Measurements from ENCODE around the gene RAPGEF6. TPM values are rescaled to one million over a fixed set of nuclear protein-coding genes. Genes with fewer than 3 reads are reported as not detected.
"Not testable (repeated sequence)": the region's sequence is repeated elsewhere in the genome, so short reads cannot be mapped to it uniquely, and the experiment has no call there.

Gene RAPGEF6
- polyA plus RNA-seq, 3 donors from 2014 or later = 9.7 to 17.5 (median 14.5) TPM

DNA sequence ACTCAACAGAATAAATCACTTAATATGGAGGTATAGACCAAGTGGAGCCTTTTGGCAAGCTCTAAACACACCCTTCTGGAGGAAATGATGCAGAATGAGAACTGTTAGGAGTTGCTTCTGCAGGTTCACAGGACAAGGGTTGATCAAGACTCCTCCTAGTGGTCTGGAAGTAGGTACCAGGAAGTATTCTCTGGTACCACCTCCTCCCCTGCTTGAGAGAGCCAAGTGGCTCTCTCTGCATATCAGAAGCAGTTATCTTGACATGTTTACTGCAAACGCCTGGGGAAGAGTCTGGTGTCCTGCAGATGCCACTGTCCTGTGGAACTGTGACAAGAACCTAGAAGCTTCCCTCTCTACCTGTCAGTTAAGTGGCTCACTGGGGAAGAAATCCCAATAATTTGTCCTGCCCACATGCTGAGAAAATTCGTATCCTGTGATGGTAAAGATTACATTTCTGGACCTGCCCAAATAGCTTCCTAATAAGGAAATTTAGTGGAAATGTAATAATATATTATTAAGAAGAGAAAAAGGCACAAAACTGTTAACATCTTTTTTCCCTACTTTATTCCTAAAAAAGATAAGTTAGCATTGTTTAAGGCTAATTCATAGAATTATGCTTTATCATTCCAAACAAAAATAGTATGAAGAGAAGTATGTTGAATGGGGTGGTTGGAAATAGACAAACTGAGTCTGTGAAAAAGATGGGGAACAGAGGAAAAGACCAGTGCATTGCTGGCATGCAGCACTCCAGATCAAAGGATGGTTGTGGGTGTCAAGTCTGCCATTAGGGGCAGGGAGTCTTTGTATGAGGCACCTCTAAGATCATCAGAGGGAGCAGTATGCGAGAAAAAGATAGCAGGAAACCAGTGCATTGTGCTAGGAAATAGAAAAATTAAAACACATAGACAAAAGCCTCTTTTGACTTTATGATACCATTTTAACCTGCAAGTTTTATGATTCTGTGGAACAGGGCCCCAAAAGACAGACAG is 252.3 kb downstream of the RAPGEF6 start:
- Mint-ChIP-seq H3K4me3 (peak overlapping the region; percentile 71 to 77 (median 73)), H3K36me3 (peaks cover 0 to 12% (median 0%) of the 10 kb centered on the region in 3 donors), H3K27me3 (ENCODE audit: low read depth in 3 of 3) (peaks cover 2 to 12% (median 11%) of the 10 kb centered on the region in 3 donors), H3K9me3 (no peaks in the 10 kb centered on the region), H3K4me1 (peaks cover 69 to 84% of the 10 kb centered on the region in 2 donors), H3K27ac (peak overlapping the region; percentile 93 to 99 (median 96))
- DNase-seq = peak; percentile 72 to 78 (median 76)

DNA sequence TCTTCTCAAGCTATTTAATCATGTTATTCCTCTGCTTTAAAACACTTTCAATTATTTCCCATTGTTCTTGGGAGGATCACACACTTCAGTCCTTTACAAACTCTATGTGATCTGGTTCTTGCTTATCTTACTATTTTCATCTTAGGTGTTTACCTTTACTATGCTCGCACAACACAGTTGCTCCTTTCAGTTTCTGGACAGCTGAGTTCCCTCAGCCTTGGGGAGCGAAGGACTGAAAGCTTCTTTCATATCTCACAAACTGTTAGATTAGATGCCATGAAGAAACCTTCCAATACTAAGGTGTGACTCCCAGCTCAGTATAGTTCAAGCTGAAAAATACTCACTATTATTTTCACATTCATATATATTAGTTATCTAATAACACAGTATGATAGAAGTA is 253.3 kb downstream of the RAPGEF6 start:
- DNase-seq = peak; percentile 18 to 22 (median 19)
- peaks cover 0 to 12% (median 0%) of the 10 kb centered on the region in 3 donors for H3K36me3 Mint-ChIP-seq
- H3K9me3 Mint-ChIP-seq = no peaks in the 10 kb centered on the region
- H3K27me3 Mint-ChIP-seq (ENCODE audit: low read depth in 3 of 3) = peaks cover 2 to 11% (median 10%) of the 10 kb centered on the region in 3 donors
- H3K4me3 Mint-ChIP-seq = peak overlapping the region; percentile 71 to 77 (median 73)
- peak overlapping the region; percentile 93 to 99 (median 96) for H3K27ac Mint-ChIP-seq
- peaks cover 70 to 92% of the 10 kb centered on the region in 2 donors for H3K4me1 Mint-ChIP-seq

DNA sequence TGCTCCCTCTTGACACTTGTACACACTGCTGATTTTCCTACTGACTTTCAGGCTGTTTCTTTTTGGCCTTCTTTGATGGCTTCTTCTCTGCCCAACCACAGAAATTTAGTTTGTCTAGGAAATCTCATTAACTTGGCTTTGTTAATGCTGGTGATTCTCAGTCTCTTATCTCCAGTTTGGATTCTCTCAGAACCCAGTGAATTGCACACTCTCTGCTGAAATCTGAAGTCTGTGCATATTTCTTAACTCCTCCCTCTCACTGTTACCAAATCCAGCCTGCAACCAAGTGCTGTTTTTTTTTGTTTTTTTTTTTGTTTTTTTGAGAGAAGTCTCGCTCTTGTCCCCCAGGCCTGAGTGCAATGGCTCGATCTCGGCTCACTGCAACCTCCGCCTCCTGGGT is 254.0 kb downstream of the RAPGEF6 start:
- Mint-ChIP-seq H3K27ac (peak overlapping the region; percentile 93 to 99 (median 96)), H3K4me3 (peak overlapping the region; percentile 53 to 80 (median 77)), H3K4me1 (peaks cover 76 to 99% of the 10 kb centered on the region in 2 donors), H3K9me3 (no peaks in the 10 kb centered on the region), H3K27me3 (ENCODE audit: low read depth in 3 of 3) (peaks cover 2 to 11% (median 10%) of the 10 kb centered on the region in 3 donors), H3K36me3 (peaks cover 0 to 15% (median 0%) of the 10 kb centered on the region in 3 donors)
- DNase-seq = no peak

DNA sequence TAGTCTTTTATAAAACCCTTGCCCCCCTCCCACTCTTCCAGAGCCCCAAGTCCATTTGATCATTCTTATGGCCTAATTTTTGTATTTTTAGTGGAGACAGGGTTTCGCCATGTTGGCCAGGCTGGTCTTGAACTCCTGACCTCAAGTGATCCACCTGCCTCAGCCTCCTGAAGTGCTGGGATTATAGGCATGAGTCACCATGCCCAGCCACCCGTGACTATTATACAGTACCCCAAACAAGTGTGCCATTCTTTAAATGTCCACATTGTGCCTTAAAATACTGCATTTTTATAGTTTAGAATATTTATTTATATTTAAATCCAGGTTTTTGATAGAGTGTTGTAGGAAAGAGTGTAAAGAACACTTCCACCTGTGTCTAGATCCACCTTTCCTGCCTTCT is 254.8 kb downstream of the RAPGEF6 start:
- Mint-ChIP-seq H3K4me3 (peak overlapping the region; percentile 68 to 80 (median 77)), H3K27me3 (ENCODE audit: low read depth in 3 of 3) (peaks cover 2 to 11% (median 8%) of the 10 kb centered on the region in 3 donors), H3K27ac (peak overlapping the region; percentile 95 to 99 (median 98)), H3K4me1 (peaks cover 81 to 99% of the 10 kb centered on the region in 2 donors)
- not testable (repeated sequence) for H3K36me3 Mint-ChIP-seq, H3K9me3 Mint-ChIP-seq, DNase-seq

DNA sequence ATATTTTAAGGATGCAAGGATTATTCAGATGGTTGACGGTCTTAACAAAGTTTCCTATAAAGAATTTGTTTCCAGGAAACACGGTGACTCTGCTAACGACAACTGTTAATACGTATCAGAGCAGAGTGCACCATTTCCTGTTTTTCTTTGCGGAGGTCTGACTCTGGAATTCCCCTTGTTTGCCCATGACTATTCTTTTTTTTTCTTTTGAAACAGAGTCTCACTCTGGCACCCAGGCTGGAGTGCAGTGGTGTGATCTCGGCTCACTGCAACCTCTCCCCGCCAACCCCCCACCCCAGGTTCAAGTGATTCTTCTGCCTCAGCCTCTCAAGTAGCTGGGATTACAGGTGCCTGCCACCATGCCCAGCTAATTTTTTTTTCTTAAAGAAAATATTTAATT is 255.3 kb downstream of the RAPGEF6 start:
- Mint-ChIP-seq H3K4me3 (peak overlapping the region; percentile 58 to 80 (median 65)), H3K36me3 (peaks cover 0 to 6% (median 0%) of the 10 kb centered on the region in 3 donors), H3K4me1 (peaks cover 85 to 99% of the 10 kb centered on the region in 2 donors), H3K9me3 (no peaks in the 10 kb centered on the region), H3K27me3 (ENCODE audit: low read depth in 3 of 3) (peaks cover 2 to 11% (median 8%) of the 10 kb centered on the region in 3 donors), H3K27ac (peak overlapping the region; percentile 95 to 99 (median 98))
- peak; percentile 79 to 81 (median 79) for DNase-seq

DNA sequence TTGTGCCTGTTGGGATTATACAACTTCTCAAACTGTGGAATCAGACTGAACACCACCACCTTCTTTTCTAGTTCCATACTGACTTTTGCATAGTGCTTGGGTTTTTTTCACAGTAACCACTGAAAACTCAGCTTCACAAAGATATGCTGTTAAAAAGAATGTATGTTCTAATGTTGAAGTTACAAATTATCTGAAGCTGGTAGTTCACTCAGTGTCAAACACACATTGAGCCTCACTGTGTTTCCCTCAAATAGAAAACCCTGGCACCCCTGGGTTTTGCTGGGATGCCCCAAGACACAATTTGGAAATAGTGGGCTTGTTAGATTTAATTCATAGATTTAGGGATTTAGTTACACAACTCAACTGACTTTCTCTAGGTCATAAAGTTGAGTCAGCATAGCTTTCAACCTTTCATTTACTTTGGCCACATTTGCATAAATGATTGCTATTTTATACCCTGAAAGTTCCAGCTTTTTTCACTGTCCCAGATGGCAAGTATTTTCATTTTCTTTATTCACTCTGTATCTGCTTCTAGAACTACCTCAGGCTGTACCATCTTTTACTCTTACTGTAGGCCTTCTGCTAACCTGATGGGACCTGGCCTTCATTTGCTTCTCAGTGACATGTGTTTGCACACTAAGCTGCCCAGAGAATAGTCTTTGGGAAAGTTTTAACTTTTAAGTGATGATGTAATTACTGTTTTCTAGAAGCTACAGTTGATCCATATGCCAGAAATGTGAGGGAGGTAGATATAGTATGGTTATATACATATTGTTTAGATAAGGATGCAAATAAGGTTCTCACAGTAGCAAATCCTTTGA is 256.1 kb downstream of the RAPGEF6 start:
- Mint-ChIP-seq H3K27ac (peak overlapping the region; percentile 95 to 99 (median 98)), H3K9me3 (no peaks in the 10 kb centered on the region), H3K4me1 (peaks cover 84 to 99% of the 10 kb centered on the region in 2 donors), H3K27me3 (ENCODE audit: low read depth in 3 of 3) (peaks cover 2 to 11% (median 8%) of the 10 kb centered on the region in 3 donors), H3K36me3 (peaks cover 0 to 6% (median 0%) of the 10 kb centered on the region in 3 donors), H3K4me3 (peak overlapping the region; percentile 56 to 65 (median 59))
- DNase-seq = peak in 2 of 3 donors; percentile 25 to 34

DNA sequence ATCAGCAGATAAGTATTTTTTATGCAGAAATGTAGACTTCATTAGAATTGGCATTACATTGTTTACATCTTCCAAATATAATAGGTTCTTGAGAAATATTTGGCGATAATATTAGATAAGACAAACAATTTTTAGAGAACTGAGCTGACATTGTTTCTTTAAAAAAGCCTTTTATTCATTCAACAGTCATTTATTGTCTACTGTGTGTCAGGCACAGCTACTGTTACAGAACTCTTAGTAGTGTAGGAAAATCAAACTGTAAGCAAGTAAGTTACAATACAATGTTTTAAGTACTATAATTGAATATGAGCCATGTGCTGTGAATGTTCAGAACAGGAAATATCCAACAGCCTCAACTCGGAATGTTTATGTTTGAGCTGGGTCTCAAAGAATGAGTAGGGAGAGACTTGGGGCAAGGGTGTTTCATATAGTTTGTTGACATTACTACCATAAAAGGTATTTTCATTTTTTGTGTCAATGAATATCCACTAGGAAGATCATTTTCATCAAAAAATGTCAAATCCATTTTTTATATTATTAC is 257.2 kb downstream of the RAPGEF6 start:
- Mint-ChIP-seq H3K36me3 (peaks cover 0 to 6% (median 0%) of the 10 kb centered on the region in 3 donors), H3K4me3 (peak overlapping the region in 2 of 5 donors; percentile 16 to 33)

DNA sequence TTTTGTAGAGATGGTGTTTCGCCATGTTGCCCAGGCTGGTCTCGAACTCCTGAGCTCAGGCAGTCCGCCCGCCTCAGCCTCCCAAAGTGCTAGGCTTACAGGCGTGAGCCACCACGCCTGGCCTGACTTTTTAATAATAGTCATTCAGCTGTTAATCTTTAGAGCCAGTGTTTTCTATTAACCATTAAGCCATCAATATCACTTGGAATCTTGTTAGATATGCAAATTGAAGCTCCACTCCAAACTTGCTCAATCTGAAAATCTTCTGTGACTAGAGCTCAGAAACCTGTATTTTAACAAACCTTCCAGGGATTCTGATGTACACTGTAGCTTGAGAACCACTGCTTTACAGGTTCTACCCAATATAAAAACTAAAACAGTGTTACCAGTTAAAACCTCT is 257.7 kb downstream of the RAPGEF6 start:
- peaks cover 0 to 6% (median 0%) of the 10 kb centered on the region in 3 donors for H3K36me3 Mint-ChIP-seq
- peak overlapping the region; percentile 89 to 97 (median 94) for H3K27ac Mint-ChIP-seq
- no peaks in the 10 kb centered on the region for H3K9me3 Mint-ChIP-seq
- H3K27me3 Mint-ChIP-seq (ENCODE audit: low read depth in 3 of 3) = peaks cover 2 to 9% (median 8%) of the 10 kb centered on the region in 3 donors
- DNase-seq = no peak
- peaks cover 85 to 99% of the 10 kb centered on the region in 2 donors for H3K4me1 Mint-ChIP-seq
- H3K4me3 Mint-ChIP-seq = no peak overlapping the region

More for the DNA sequence above, 257.2 kb downstream of the RAPGEF6 start:
- peaks cover 86 to 99% of the 10 kb centered on the region in 2 donors for H3K4me1 Mint-ChIP-seq
- DNase-seq = no peak
- peaks cover 2 to 11% (median 8%) of the 10 kb centered on the region in 3 donors for H3K27me3 Mint-ChIP-seq (ENCODE audit: low read depth in 3 of 3)
- no peaks in the 10 kb centered on the region for H3K9me3 Mint-ChIP-seq
- peak overlapping the region; percentile 89 to 97 (median 94) for H3K27ac Mint-ChIP-seq

DNA sequence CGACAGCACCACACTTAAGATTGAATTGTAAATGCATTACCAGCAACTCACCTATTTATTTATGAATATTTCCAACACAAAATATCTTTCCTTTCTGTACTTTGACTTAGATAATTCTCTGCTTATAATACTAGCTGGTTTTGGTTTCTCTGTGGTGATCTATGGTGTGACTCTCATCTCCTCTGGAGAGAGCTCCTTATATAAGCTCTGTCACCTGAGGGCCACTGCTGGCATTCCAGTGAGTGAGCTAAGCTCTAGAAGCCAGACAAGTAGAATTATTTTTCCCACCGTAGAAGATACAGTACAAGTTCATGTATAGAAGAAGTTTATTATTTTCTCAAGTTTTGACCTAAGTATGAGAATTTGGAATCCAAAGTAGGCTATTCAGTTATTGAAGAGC is 259.7 kb downstream of the RAPGEF6 start:
- H3K4me3 Mint-ChIP-seq = peak overlapping the region in 2 of 5 donors; percentile 5 to 46
- H3K27ac Mint-ChIP-seq = peak overlapping the region; percentile 90 to 97 (median 94)
- peaks cover 0 to 2% (median 0%) of the 10 kb centered on the region in 3 donors for H3K36me3 Mint-ChIP-seq
- H3K27me3 Mint-ChIP-seq (ENCODE audit: low read depth in 3 of 3) = peaks cover 2 to 5% (median 2%) of the 10 kb centered on the region in 3 donors
- no peaks in the 10 kb centered on the region for H3K9me3 Mint-ChIP-seq
- H3K4me1 Mint-ChIP-seq = peaks cover 84 to 99% of the 10 kb centered on the region in 2 donors
- DNase-seq = peak in 2 of 3 donors; percentile 19 to 20

Other genes starting within 250 kb of the RAPGEF6 start
- gene FNIP1, start 161.8 kb upstream of the RAPGEF6 start, polyA plus RNA-seq = 10 to 100 TPM; 11.3 to 21.9 (median 11.6) TPM

Data from immature natural killer cell (primary cell).